Measurements from ENCODE around the gene PARP4. TPM values are rescaled to one million over a fixed set of nuclear protein-coding genes. Genes with fewer than 3 reads are reported as not detected.

The PARP4 gene
- total RNA-seq, 1 experiment from 2014 or later: 76.0 TPM

- TF ChIP-seq, protein P1, sequence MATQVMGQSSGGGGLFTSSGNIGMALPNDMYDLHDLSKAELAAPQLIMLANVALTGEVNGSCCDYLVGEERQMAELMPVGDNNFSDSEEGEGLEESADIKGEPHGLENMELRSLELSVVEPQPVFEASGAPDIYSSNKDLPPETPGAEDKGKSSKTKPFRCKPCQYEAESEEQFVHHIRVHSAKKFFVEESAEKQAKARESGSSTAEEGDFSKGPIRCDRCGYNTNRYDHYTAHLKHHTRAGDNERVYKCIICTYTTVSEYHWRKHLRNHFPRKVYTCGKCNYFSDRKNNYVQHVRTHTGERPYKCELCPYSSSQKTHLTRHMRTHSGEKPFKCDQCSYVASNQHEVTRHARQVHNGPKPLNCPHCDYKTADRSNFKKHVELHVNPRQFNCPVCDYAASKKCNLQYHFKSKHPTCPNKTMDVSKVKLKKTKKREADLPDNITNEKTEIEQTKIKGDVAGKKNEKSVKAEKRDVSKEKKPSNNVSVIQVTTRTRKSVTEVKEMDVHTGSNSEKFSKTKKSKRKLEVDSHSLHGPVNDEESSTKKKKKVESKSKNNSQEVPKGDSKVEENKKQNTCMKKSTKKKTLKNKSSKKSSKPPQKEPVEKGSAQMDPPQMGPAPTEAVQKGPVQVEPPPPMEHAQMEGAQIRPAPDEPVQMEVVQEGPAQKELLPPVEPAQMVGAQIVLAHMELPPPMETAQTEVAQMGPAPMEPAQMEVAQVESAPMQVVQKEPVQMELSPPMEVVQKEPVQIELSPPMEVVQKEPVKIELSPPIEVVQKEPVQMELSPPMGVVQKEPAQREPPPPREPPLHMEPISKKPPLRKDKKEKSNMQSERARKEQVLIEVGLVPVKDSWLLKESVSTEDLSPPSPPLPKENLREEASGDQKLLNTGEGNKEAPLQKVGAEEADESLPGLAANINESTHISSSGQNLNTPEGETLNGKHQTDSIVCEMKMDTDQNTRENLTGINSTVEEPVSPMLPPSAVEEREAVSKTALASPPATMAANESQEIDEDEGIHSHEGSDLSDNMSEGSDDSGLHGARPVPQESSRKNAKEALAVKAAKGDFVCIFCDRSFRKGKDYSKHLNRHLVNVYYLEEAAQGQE (IDR thresholded peaks at IDR 0.05; ENCODE audit: low read depth): no peak
- no peak for TF ChIP-seq RAD21 (IDR thresholded peaks at IDR 0.05; ENCODE audit: low read depth)
- no peak for TF ChIP-seq CEBPB (IDR thresholded peaks at IDR 0.05; ENCODE audit: low read depth)
- no peak for TF ChIP-seq SRF (IDR thresholded peaks at IDR 0.05; ENCODE audit: low read depth)
- no peak for TF ChIP-seq SP1 (IDR thresholded peaks at IDR 0.05; ENCODE audit: low read depth)
- no peak for TF ChIP-seq EZH2phosphoT487 (IDR thresholded peaks at IDR 0.05; ENCODE audit: borderline replicate concordance)
- no peak for TF ChIP-seq ZNF274 (IDR thresholded peaks at IDR 0.05; ENCODE audit: low read depth, low read length)
- TF ChIP-seq, protein P2, sequence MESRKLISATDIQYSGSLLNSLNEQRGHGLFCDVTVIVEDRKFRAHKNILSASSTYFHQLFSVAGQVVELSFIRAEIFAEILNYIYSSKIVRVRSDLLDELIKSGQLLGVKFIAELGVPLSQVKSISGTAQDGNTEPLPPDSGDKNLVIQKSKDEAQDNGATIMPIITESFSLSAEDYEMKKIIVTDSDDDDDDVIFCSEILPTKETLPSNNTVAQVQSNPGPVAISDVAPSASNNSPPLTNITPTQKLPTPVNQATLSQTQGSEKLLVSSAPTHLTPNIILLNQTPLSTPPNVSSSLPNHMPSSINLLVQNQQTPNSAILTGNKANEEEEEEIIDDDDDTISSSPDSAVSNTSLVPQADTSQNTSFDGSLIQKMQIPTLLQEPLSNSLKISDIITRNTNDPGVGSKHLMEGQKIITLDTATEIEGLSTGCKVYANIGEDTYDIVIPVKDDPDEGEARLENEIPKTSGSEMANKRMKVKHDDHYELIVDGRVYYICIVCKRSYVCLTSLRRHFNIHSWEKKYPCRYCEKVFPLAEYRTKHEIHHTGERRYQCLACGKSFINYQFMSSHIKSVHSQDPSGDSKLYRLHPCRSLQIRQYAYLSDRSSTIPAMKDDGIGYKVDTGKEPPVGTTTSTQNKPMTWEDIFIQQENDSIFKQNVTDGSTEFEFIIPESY (IDR thresholded peaks at IDR 0.05; ENCODE audit: extremely low read depth, insufficient replicate concordance, low read length): no peak
- TF ChIP-seq FOSL1 (IDR thresholded peaks at IDR 0.05; ENCODE audit: low read depth): no peak
Observed at GRCh38 chr13:24406524-24406923, 106.1 kb downstream of the PARP4 start (continued).

- ChIA-PET RAD21 (ENCODE audit: low non-redundant PET in 1 of 2, low total read pairs in 2 of 2, uncharacterized antibody in 2 of 2, unreplicated experiment in 2 of 2) (no interaction called here), POLR2A (no interaction called here), CTCF (no interaction called here)
- Histone ChIP-seq H3K4me3 (replicated peaks in 1 of 2; ENCODE audit: low read depth in 1 of 2, low read length in 2 of 2) (no peak overlapping the region), H2AFZ (ENCODE audit: low read depth, low read length, poor library complexity, severe bottlenecking) (no peak overlapping the region), H3K79me2 (ENCODE audit: insufficient read depth, low read length) (no peaks in the 10 kb centered on the region), H3K9me3 (ENCODE audit: control insufficient read depth in 1 of 2, insufficient read depth in 1 of 2, low read depth in 1 of 2, low read length in 2 of 2) (peaks cover 0 to 6% of the 10 kb centered on the region in 2 experiments; a peak in 1 of 4 replicates), H3K27me3 (ENCODE audit: insufficient read depth, low read length) (no peaks in the 10 kb centered on the region), H3K36me3 (ENCODE audit: control insufficient read depth in 1 of 2, insufficient read depth in 2 of 2, low read length in 2 of 2) (no peaks in the 10 kb centered on the region), H3K9ac (ENCODE audit: low read length) (no peak overlapping the region), H3K4me1 (ENCODE audit: control insufficient read depth in 1 of 2, insufficient read depth in 2 of 2, low read length in 2 of 2) (no peaks in the 10 kb centered on the region), H3K27ac (ENCODE audit: low read depth, low read length) (no peak overlapping the region), H3K9me2 (ENCODE audit: insufficient read depth) (no peaks in the 10 kb centered on the region), H3K4me2 (ENCODE audit: low read length) (no peak overlapping the region), H4K20me1 (ENCODE audit: insufficient read depth) (no peaks in the 10 kb centered on the region)
- no TSS peak for BruUV-seq (replicated peaks)
- ATAC-seq (no peak), DNase-seq (ENCODE audit: low read depth, low spot score) (no peak)
- intact Hi-C loops (cut with micrococcal nuclease): no loop called here
- TF ChIP-seq, protein P3, sequence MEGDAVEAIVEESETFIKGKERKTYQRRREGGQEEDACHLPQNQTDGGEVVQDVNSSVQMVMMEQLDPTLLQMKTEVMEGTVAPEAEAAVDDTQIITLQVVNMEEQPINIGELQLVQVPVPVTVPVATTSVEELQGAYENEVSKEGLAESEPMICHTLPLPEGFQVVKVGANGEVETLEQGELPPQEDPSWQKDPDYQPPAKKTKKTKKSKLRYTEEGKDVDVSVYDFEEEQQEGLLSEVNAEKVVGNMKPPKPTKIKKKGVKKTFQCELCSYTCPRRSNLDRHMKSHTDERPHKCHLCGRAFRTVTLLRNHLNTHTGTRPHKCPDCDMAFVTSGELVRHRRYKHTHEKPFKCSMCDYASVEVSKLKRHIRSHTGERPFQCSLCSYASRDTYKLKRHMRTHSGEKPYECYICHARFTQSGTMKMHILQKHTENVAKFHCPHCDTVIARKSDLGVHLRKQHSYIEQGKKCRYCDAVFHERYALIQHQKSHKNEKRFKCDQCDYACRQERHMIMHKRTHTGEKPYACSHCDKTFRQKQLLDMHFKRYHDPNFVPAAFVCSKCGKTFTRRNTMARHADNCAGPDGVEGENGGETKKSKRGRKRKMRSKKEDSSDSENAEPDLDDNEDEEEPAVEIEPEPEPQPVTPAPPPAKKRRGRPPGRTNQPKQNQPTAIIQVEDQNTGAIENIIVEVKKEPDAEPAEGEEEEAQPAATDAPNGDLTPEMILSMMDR (IDR thresholded peaks at IDR 0.05 in 2 of 3, conservative IDR thresholded peaks at IDR 0.05 in 1 of 3; ENCODE audit: borderline replicate concordance in 1 of 3, insufficient read depth in 1 of 3, low read depth in 2 of 3, low read length in 2 of 3): no peak
- TF ChIP-seq FOSL1 (IDR thresholded peaks at IDR 0.05; ENCODE audit: low read depth) (no peak), SP1 (IDR thresholded peaks at IDR 0.05; ENCODE audit: low read depth) (no peak), JUND (IDR thresholded peaks at IDR 0.05) (no peak), SRF (IDR thresholded peaks at IDR 0.05; ENCODE audit: low read depth) (no peak), EZH2 (IDR thresholded peaks at IDR 0.05) (no peak), SIN3A (IDR thresholded peaks at IDR 0.05; ENCODE audit: low read depth) (no peak), ELF1 (IDR thresholded peaks at IDR 0.05; ENCODE audit: borderline replicate concordance, low read depth) (no peak), EGR1 (IDR thresholded peaks at IDR 0.05; ENCODE audit: low read depth) (no peak), RAD21 (IDR thresholded peaks at IDR 0.05; ENCODE audit: low read depth) (no peak)
- TF ChIP-seq, protein P4, sequence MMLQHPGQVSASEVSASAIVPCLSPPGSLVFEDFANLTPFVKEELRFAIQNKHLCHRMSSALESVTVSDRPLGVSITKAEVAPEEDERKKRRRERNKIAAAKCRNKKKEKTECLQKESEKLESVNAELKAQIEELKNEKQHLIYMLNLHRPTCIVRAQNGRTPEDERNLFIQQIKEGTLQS (IDR thresholded peaks at IDR 0.05): no peak
- TF ChIP-seq, protein P2 (IDR thresholded peaks at IDR 0.05; ENCODE audit: extremely low read depth, insufficient replicate concordance, low read length): no peak
Observed at GRCh38 chr13:24396821-24397220, 115.8 kb downstream of the PARP4 start.

All from HCT116 (cell line).